Esophagus squamous epithelium (tissue), 4 donors: ENCODE results near the gene ZDHHC11B.

Experiments used
- POLR2A ChIP-seq, 4 donors: fragments of 450-650 bp; IDR thresholded peaks; one replicate each; pipeline ENCODE4 v1.6.1; 2017; ENCODE audit warnings: antibody characterized with exemption in 4 of 4, mild to moderate bottlenecking in 4 of 4, moderate library complexity in 3 of 4
- TF ChIP-seq, protein P1 (sequence below), 6 experiments: fragments of 450-650 bp in 4 of 6; fragments of 200-600 bp in 2 of 6; sonication (generic) in 2 of 6; IDR thresholded peaks; one replicate each; pipeline ENCODE4 v1.5.1; 2016 to 2019; ENCODE audit warnings: antibody characterized with exemption in 6 of 6, mild to moderate bottlenecking in 4 of 6, moderate library complexity in 4 of 6

DNA sequence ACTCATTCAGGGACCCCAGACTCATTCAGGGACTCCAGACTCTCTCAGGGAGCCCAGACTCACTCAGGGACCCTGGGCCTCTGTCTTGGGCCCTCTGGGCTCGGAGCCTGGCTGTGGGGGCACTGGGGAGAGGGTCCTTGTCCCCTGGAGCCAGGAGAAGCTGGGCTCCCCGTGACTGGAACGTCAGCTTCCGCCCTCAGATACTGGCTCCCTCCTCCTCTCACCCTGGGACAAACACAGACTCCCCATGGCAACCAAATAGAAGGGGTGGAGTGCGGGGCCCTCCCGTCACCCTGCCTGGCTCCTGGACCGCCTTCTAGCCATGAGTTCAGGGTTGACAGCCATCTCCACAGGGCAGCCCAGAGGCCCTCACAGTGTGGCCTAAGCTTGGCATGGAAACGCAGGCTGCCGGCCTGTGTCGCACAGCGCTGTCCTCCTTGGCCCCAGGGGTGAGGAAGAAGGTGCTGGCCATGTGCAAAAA lies 27.6 kb downstream of the ZDHHC11B start:
- TF ChIP-seq POLR2A (IDR thresholded peaks at IDR 0.05): no peak
- TF ChIP-seq, protein P1, sequence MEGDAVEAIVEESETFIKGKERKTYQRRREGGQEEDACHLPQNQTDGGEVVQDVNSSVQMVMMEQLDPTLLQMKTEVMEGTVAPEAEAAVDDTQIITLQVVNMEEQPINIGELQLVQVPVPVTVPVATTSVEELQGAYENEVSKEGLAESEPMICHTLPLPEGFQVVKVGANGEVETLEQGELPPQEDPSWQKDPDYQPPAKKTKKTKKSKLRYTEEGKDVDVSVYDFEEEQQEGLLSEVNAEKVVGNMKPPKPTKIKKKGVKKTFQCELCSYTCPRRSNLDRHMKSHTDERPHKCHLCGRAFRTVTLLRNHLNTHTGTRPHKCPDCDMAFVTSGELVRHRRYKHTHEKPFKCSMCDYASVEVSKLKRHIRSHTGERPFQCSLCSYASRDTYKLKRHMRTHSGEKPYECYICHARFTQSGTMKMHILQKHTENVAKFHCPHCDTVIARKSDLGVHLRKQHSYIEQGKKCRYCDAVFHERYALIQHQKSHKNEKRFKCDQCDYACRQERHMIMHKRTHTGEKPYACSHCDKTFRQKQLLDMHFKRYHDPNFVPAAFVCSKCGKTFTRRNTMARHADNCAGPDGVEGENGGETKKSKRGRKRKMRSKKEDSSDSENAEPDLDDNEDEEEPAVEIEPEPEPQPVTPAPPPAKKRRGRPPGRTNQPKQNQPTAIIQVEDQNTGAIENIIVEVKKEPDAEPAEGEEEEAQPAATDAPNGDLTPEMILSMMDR (IDR thresholded peaks at IDR 0.05): no peak
